H1 (cell line): Measurements from ENCODE around the gene RND3. TPM values are rescaled to one million over a fixed set of nuclear protein-coding genes. Genes with fewer than 3 reads are reported as not detected.

ENCODE experiments used
- CTCF ChIA-PET: fragments of 300-600 bp; sonication (Branson Sonifier 250); formaldehyde crosslinking; loops from one replicate; lab custom pipeline; 2021; ENCODE audit not compliant: partially characterized antibody; lab: Charles Lee
- POLR2A ChIA-PET: fragments of 300-600 bp; sonication (Branson Sonifier 250); formaldehyde crosslinking; loops from one replicate; lab custom pipeline; 2021; ENCODE audit warnings: inconsistent platforms; ENCODE audit not compliant: partially characterized antibody; lab: Charles Lee
- DNase-seq, 2 experiments: peaks; one replicate each; pipeline versions ENCODE4 v3.0.0 to v3.0.0-alpha.2; 2010 to 2022; ENCODE audit warnings: low spot score in 2 of 2, low read depth in 1 of 2, mixed read lengths in 1 of 2
- FAIRE-seq: peaks from 2 replicates; lab custom pipeline; 2011; peaks lifted over from hg19 to GRCh38; lab: Jason Lieb, UNC
- H2AFZ ChIP-seq: 2 replicates; pipeline ENCODE4 v1.8.1; 2012; ENCODE audit warnings: low read length, inconsistent platforms
- H2AK5ac ChIP-seq: 2 replicates; pipeline ENCODE4 v1.6.1; 2013; ENCODE audit warnings: low read depth, low read length
- H2BK120ac ChIP-seq: replicated peaks from 2 replicates; pipeline ENCODE3; 2013; ENCODE audit warnings: low read depth, low read length, inconsistent platforms
- H2BK12ac ChIP-seq: 2 replicates; pipeline ENCODE4 v1.6.1; 2013; ENCODE audit warnings: low read depth, low read length
- H2BK15ac ChIP-seq: 2 replicates; pipeline ENCODE4 v1.6.1; 2013; ENCODE audit warnings: low read length
- H2BK20ac ChIP-seq: 2 replicates; pipeline ENCODE4 v1.6.1; 2013; ENCODE audit warnings: low read length
- H2BK5ac ChIP-seq: 2 replicates; pipeline ENCODE4 v1.6.1; 2013; ENCODE audit warnings: low read depth, low read length
- H3K14ac ChIP-seq: 2 replicates; pipeline ENCODE4 v1.6.1; 2013; ENCODE audit warnings: inconsistent platforms; ENCODE audit not compliant: insufficient read length
- H3K18ac ChIP-seq: 2 replicates; pipeline ENCODE4 v1.6.1; 2013; ENCODE audit warnings: low read length; ENCODE audit errors: extremely low read depth
- H3K23ac ChIP-seq: 2 replicates; pipeline ENCODE4 v1.6.1; 2013; ENCODE audit warnings: inconsistent platforms; ENCODE audit not compliant: insufficient read length
- H3K23me2 ChIP-seq: 2 replicates; pipeline ENCODE4 v1.6.1; 2013; ENCODE audit warnings: low read depth, low read length
- H3K27ac ChIP-seq: 2 replicates; pipeline ENCODE4 v1.6.1; 2011; ENCODE audit warnings: low read depth, low read length, inconsistent platforms
- H3K27me3 ChIP-seq, 4 experiments: replicated peaks in 1 of 4; 1 replicate in 1 of 4; 2 replicates in 3 of 4; pipeline versions ENCODE4 v1.6.1 to v1.8.1; 2011 to 2013; ENCODE audit warnings: low read length in 3 of 4, mild to moderate bottlenecking in 3 of 4, inconsistent platforms in 2 of 4, mixed read lengths in 2 of 4, moderate library complexity in 1 of 4; ENCODE audit not compliant: control insufficient read depth in 3 of 4, insufficient read depth in 3 of 4; ENCODE audit errors: extremely low read depth in 1 of 4
- H3K36me3 ChIP-seq, 4 experiments: 2 replicates each; pipeline versions ENCODE4 v1.6.1 to v1.8.1; 2011 to 2013; ENCODE audit warnings: mild to moderate bottlenecking in 4 of 4, low read length in 3 of 4, moderate library complexity in 2 of 4, control low read depth in 1 of 4, inconsistent platforms in 1 of 4; ENCODE audit not compliant: insufficient read depth in 4 of 4, control insufficient read depth in 2 of 4
- H3K4ac ChIP-seq: replicated peaks from 2 replicates; pipeline ENCODE3; 2013; ENCODE audit warnings: low read length, low read depth, mixed read lengths, inconsistent platforms; ENCODE audit not compliant: insufficient read length
- H3K4me1 ChIP-seq, 4 experiments: replicated peaks in 1 of 4; 1 replicate in 1 of 4; 2 replicates in 3 of 4; pipeline versions ENCODE4 v1.6.1 to v1.8.1; 2011 to 2013; ENCODE audit warnings: low read length in 3 of 4, inconsistent platforms in 2 of 4, mixed read lengths in 1 of 4; ENCODE audit not compliant: insufficient read depth in 4 of 4, control insufficient read depth in 3 of 4
- H3K4me2 ChIP-seq, 2 experiments: 2 replicates each; pipeline versions ENCODE4 v1.6.1 to v1.8.1; 2011 to 2013; ENCODE audit warnings: low read depth in 2 of 2, low read length in 2 of 2, control low read depth in 1 of 2, inconsistent platforms in 1 of 2, mild to moderate bottlenecking in 1 of 2; ENCODE audit not compliant: insufficient read depth in 1 of 2
- H3K4me3 ChIP-seq, 4 experiments: fragments of 200-600, 300-600 bp in 1 of 4; sonication (generic), shearing (Covaris generic), sonication (Bioruptor Twin) in 1 of 4; 2 replicates each; pipeline versions ENCODE4 v1.5.1 to v1.8.1; 2011 to 2016; ENCODE audit warnings: low read length in 4 of 4, low read depth in 3 of 4, control low read depth in 2 of 4, inconsistent platforms in 2 of 4, mild to moderate bottlenecking in 2 of 4, mixed read lengths in 1 of 4, moderate library complexity in 1 of 4; ENCODE audit not compliant: insufficient read depth in 2 of 4; ENCODE audit errors: extremely low read depth in 1 of 4
- H3K56ac ChIP-seq: replicated peaks from 2 replicates; pipeline ENCODE3; 2013; ENCODE audit warnings: low read depth, mild to moderate bottlenecking, mixed read lengths, low read length, inconsistent platforms; ENCODE audit not compliant: insufficient read length
- H3K79me1 ChIP-seq: 2 replicates; pipeline ENCODE4 v1.6.1; 2013; ENCODE audit warnings: low read depth, low read length, control low read depth
- H3K79me2 ChIP-seq, 2 experiments: 2 replicates each; pipeline versions ENCODE4 v1.6.1 to v1.8.1; 2012 to 2013; ENCODE audit warnings: low read length in 2 of 2, mild to moderate bottlenecking in 2 of 2, inconsistent platforms in 1 of 2; ENCODE audit not compliant: insufficient read depth in 2 of 2, control insufficient read depth in 1 of 2
- H3K9ac ChIP-seq, 4 experiments: replicated peaks in 1 of 4; 1 replicate in 1 of 4; 2 replicates in 3 of 4; pipeline versions ENCODE4 v1.6.1 to v1.8.1; 2011 to 2013; ENCODE audit warnings: low read depth in 3 of 4, low read length in 3 of 4, control low read depth in 2 of 4, mild to moderate bottlenecking in 2 of 4, moderate library complexity in 2 of 4, inconsistent platforms in 1 of 4; ENCODE audit errors: extremely low read depth in 1 of 4
- H3K9me3 ChIP-seq, 2 experiments: 2 replicates each; pipeline versions ENCODE4 v1.6.1 to v1.8.1; 2012 to 2013; ENCODE audit warnings: mild to moderate bottlenecking in 2 of 2, moderate library complexity in 2 of 2, control low read depth in 1 of 2, inconsistent platforms in 1 of 2, low read depth in 1 of 2, low read length in 1 of 2, mixed read lengths in 1 of 2; ENCODE audit not compliant: insufficient read depth in 2 of 2
- H4K20me1 ChIP-seq, 2 experiments: replicated peaks in 1 of 2; 2 replicates each; pipeline versions ENCODE3 to v1.8.1; 2011 to 2013; ENCODE audit warnings: inconsistent platforms in 2 of 2, low read length in 2 of 2, mild to moderate bottlenecking in 1 of 2; ENCODE audit not compliant: insufficient read depth in 2 of 2, control insufficient read depth in 1 of 2
- H4K5ac ChIP-seq: 2 replicates; pipeline ENCODE4 v1.6.1; 2013; ENCODE audit warnings: low read length, low read depth, mixed read lengths, inconsistent platforms; ENCODE audit not compliant: insufficient read length
- H4K8ac ChIP-seq: 2 replicates; pipeline ENCODE4 v1.8.0; 2013; ENCODE audit warnings: mild to moderate bottlenecking, moderate library complexity, low read length, inconsistent platforms; ENCODE audit not compliant: insufficient read depth; ENCODE audit errors: extremely low read depth
- H4K91ac ChIP-seq: replicated peaks from 2 replicates; pipeline ENCODE3; 2013; ENCODE audit warnings: low read length, mixed read lengths, inconsistent platforms; ENCODE audit not compliant: insufficient read length
- CTBP2 ChIP-seq: IDR thresholded peaks from 2 replicates; pipeline ENCODE4 v1.7.0; 2011; ENCODE audit warnings: borderline replicate concordance, mild to moderate bottlenecking, moderate library complexity, mixed read lengths, low read length; ENCODE audit not compliant: insufficient read depth, insufficient read length
- EZH2 ChIP-seq: fragments of 200-600 bp; sonication (generic); IDR thresholded peaks from 2 replicates; pipeline ENCODE4 v1.7.1; 2012; ENCODE audit warnings: low read depth, mild to moderate bottlenecking, moderate library complexity, low read length, inconsistent platforms; ENCODE audit not compliant: severe bottlenecking
- KDM5A ChIP-seq: fragments of 200-600 bp; IDR thresholded peaks from 2 replicates; pipeline ENCODE4 v1.7.1; 2012; ENCODE audit warnings: mild to moderate bottlenecking, low read length, inconsistent platforms, mixed read lengths
- NRF1 ChIP-seq: IDR thresholded peaks from 2 replicates; pipeline ENCODE4 v1.6.1; 2011; ENCODE audit warnings: mild to moderate bottlenecking, low read depth, low read length, improper control_type of control experiment
- PHF8 ChIP-seq: fragments of 200-600 bp; sonication (generic); conservative IDR thresholded peaks from 2 replicates; pipeline ENCODE4 v1.7.1; 2012; ENCODE audit warnings: low read depth, mild to moderate bottlenecking, inconsistent platforms, low read length, moderate library complexity
- RXRA ChIP-seq: IDR thresholded peaks from 2 replicates; pipeline ENCODE4 v1.6.1; 2011; ENCODE audit warnings: low read depth, mild to moderate bottlenecking, low read length, moderate library complexity; ENCODE audit not compliant: insufficient read depth
- SIN3A ChIP-seq, 2 experiments: IDR thresholded peaks in 1 of 2; conservative IDR thresholded peaks in 1 of 2; 2 replicates each; pipeline ENCODE4 v1.6.1; 2011 to 2012; ENCODE audit warnings: low read length in 2 of 2, improper control_type of control experiment in 1 of 2, low read depth in 1 of 2, mild to moderate bottlenecking in 1 of 2
- SIRT6 ChIP-seq: IDR thresholded peaks from one replicate; pipeline ENCODE4 v1.7.1; 2012; ENCODE audit warnings: low read length, inconsistent platforms
- SP1 ChIP-seq: IDR thresholded peaks from 2 replicates; pipeline ENCODE4 v1.6.1; 2011; ENCODE audit warnings: low read depth, low read length
- ZNF274 ChIP-seq: IDR thresholded peaks from 2 replicates; pipeline ENCODE4 v1.7.0; 2012; ENCODE audit warnings: low read length, borderline replicate concordance; ENCODE audit errors: extremely low read depth
- WGBS, 2 experiments: shearing (Covaris generic) in 1 of 2; methylation state at CpG; one replicate each; pipeline versions ENCODE4 v1.1.6 to v1.1.7; 2013 to 2015; ENCODE audit warnings: low lambda C conversion rate in 2 of 2, mixed read lengths in 2 of 2, inconsistent platforms in 1 of 2, low coverage in 1 of 2, missing lambda C conversion rate in 1 of 2; ENCODE audit not compliant: insufficient replicate concordance in 2 of 2, insufficient coverage in 1 of 2, insufficient read length in 1 of 2; ENCODE audit errors: extremely low coverage in 1 of 2, missing lambda C conversion rate in 1 of 2; 5-methylcytosine and 5-hydroxymethylcytosine counted together
- polyA plus RNA-seq, 7 experiments: library from polyadenylated mRNA; depleted of rRNA in 3 of 7; stranded (reverse) in 5 of 7; unstranded in 2 of 7; fragments of >200 nt in 5 of 7; fragments of 200-250 nt in 2 of 7; gene quantifications; 1 replicate in 5 of 7; 2 replicates in 1 of 7; 4 replicates in 1 of 7; pipeline versions ENCODE4 v1.2.1 to v1.2.3, GENCODE V29; 2011 to 2013; ENCODE audit warnings: missing spikeins in 2 of 7, mixed read lengths in 2 of 7
- total RNA-seq: library from RNA; stranded (reverse); fragmentation: NEBNext Ultra II Directional; extraction: Animal tissue kit (Norgen Biotek cat#: 25700); gene quantifications from 2 replicates; pipeline ENCODE4 v1.2.1, GENCODE V29; 2021
- TF ChIP-seq, protein P1 (sequence below): IDR thresholded peaks from 2 replicates; pipeline ENCODE4 v1.6.1; 2012; ENCODE audit warnings: inconsistent platforms
- TF ChIP-seq, protein P2 (sequence below): IDR thresholded peaks from 2 replicates; pipeline ENCODE4 v1.6.1; 2011; ENCODE audit warnings: low read length, improper control_type of control experiment

RND3 gene
- total and polyA plus RNA-seq, 2 of the 8 experiments (the other 6 are each of a cell fraction or from before 2014, with no cell fraction given), result 12.2 to 25.6 TPM

DNA sequence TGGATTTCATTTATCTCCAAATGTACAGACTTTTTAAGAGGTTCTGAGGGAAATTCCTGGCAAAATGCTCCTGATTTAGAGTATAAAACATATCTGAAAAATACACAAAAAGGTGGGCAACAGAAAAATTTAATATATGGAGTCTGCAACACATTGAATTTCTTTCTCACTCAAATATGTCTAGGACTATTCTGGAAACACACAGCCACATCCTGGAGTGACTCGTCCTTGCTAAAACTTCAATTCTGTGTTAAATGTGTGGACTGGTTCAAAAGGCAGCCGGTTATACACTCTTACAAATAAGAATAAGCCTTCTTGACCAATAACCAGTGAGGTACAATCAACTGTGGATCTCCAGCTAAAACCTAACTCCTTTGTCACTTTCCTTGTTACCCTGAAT, 44.1 kb upstream of the RND3 start:
- Histone ChIP-seq H3K23me2 (no peaks in the 10 kb centered on the region), H3K36me3 (no peaks in the 10 kb centered on the region), H2BK20ac (no peak overlapping the region), H2BK120ac (no peak overlapping the region), H3K4ac (no peak overlapping the region), H3K79me2 (no peaks in the 10 kb centered on the region), H3K4me2 (no peak overlapping the region), H3K27ac (no peak overlapping the region), H2AK5ac (no peak overlapping the region), H4K20me1 (no peaks in the 10 kb centered on the region), H2AFZ (no peak overlapping the region), H3K23ac (no peak overlapping the region), H3K4me3 (no peak overlapping the region), H3K56ac (no peak overlapping the region), H3K79me1 (no peaks in the 10 kb centered on the region), H4K91ac (no peak overlapping the region), H2BK5ac (no peak overlapping the region), H2BK15ac (no peak overlapping the region), H3K9ac (no peak overlapping the region), H2BK12ac (no peak overlapping the region), H3K27me3 (no peaks in the 10 kb centered on the region), H4K5ac (no peak overlapping the region), H3K9me3 (peaks cover 10 to 11% of the 10 kb centered on the region in 2 experiments), H3K14ac (no peak overlapping the region), H4K8ac (no peak overlapping the region), H3K4me1 (peaks cover 0 to 12% (median 4%) of the 10 kb centered on the region in 4 experiments; a peak in 3 of 7 replicates), H3K18ac (no peak overlapping the region)
- no peak for FAIRE-seq
- POLR2A ChIA-PET, result no interaction called here
- WGBS, 2 experiments, result 97% methylated on average over 2 of the region's 2 CpGs; no CpG with 5 or more reads in 1 of the 2 experiments
- DNase-seq, result no peak
- CTCF ChIA-PET, result no interaction called here
- TF ChIP-seq SP1, result no peak
- no peak for TF ChIP-seq ZNF274
- TF ChIP-seq NRF1, result no peak
- TF ChIP-seq KDM5A, result no peak
- TF ChIP-seq, protein P1, sequence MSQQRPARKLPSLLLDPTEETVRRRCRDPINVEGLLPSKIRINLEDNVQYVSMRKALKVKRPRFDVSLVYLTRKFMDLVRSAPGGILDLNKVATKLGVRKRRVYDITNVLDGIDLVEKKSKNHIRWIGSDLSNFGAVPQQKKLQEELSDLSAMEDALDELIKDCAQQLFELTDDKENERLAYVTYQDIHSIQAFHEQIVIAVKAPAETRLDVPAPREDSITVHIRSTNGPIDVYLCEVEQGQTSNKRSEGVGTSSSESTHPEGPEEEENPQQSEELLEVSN, result no peak
- TF ChIP-seq, protein P2, sequence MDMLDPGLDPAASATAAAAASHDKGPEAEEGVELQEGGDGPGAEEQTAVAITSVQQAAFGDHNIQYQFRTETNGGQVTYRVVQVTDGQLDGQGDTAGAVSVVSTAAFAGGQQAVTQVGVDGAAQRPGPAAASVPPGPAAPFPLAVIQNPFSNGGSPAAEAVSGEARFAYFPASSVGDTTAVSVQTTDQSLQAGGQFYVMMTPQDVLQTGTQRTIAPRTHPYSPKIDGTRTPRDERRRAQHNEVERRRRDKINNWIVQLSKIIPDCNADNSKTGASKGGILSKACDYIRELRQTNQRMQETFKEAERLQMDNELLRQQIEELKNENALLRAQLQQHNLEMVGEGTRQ, result no peak
- no peak for TF ChIP-seq EZH2
- no peak for TF ChIP-seq RXRA
- no peak for TF ChIP-seq PHF8
- no peak for TF ChIP-seq CTBP2
- TF ChIP-seq SIN3A (conservative IDR thresholded peaks at IDR 0.05 in 1 of 2, IDR thresholded peaks at IDR 0.05 in 1 of 2; ENCODE audit: low read depth in 1 of 2, low read length in 2 of 2), result no peak
- TF ChIP-seq SIRT6, result no peak
